ENCODE measurements around the gene CAPN6. TPM values are rescaled to one million over a fixed set of nuclear protein-coding genes. Genes with fewer than 3 reads are reported as not detected.

CAPN6 gene
- total RNA-seq, 1 donor = under 0.01 TPM

- no peak for DNase-seq (ENCODE audit: low read depth in 2 of 3, low spot score in 2 of 3)
These were observed 70.0 kb downstream of the CAPN6 start for GRCh38 chrX:111200327-111200726.

- DNase-seq (ENCODE audit: low read depth in 2 of 3, low spot score in 2 of 3) = no peak
These were observed 70.8 kb downstream of the CAPN6 start for GRCh38 chrX:111199505-111199904.

Other genes with a start within 250 kb of the CAPN6 start
- not detected for gene PAK3, start 174.3 kb downstream of the CAPN6 start, total RNA-seq
- under 0.01 TPM for gene DCX, start 141.7 kb upstream of the CAPN6 start, total RNA-seq
- gene SERTM2, start 241.2 kb upstream of the CAPN6 start, total RNA-seq = 2.4 TPM

Data from hematopoietic multipotent progenitor cell (in vitro differentiated cells).